Calu3 (cell line): ENCODE data around the gene SEC63. TPM values are rescaled to one million over a fixed set of nuclear protein-coding genes. Genes with fewer than 3 reads are reported as not detected.
"Not testable (repeated sequence)": the region's sequence is repeated elsewhere in the genome, so short reads cannot be mapped to it uniquely, and the experiment has no call there.

Experiments
- BruUV-seq: library from RNA; stranded (reverse); fragments of 400-500 nt; replicated peaks from 2 replicates; lab custom pipeline; 2021; lab: Mats Ljungman, UMichigan
- CTCF ChIA-PET: fragments of 300-600 bp; sonication (Branson Sonifier 250); formaldehyde crosslinking; loops from one replicate; lab custom pipeline; 2022; ENCODE audit warnings: antibody characterized with exemption; lab: Charles Lee
- DNase-seq: peaks from one replicate; pipeline ENCODE4 v3.0.0; 2022
- H3K27ac Mint-ChIP-seq: one replicate; pipeline ENCODE4 v1.8.0; 2022; ENCODE audit warnings: mixed read lengths; ENCODE audit not compliant: unreplicated experiment
- H3K27me3 Mint-ChIP-seq: one replicate; pipeline ENCODE4 v1.8.0; 2022; ENCODE audit warnings: mixed read lengths; ENCODE audit not compliant: unreplicated experiment
- H3K36me3 Mint-ChIP-seq: one replicate; pipeline ENCODE4 v1.8.0; 2022; ENCODE audit warnings: mild to moderate bottlenecking, moderate library complexity, mixed read lengths; ENCODE audit not compliant: insufficient read depth, unreplicated experiment
- H3K4me1 Mint-ChIP-seq: one replicate; pipeline ENCODE4 v1.8.0; 2022; ENCODE audit warnings: mild to moderate bottlenecking, low read depth, mixed read lengths; ENCODE audit not compliant: unreplicated experiment
- H3K4me3 Mint-ChIP-seq: one replicate; pipeline ENCODE4 v1.8.0; 2022; ENCODE audit warnings: mild to moderate bottlenecking, low read depth, moderate library complexity, mixed read lengths; ENCODE audit not compliant: unreplicated experiment
- H3K9me3 Mint-ChIP-seq: one replicate; pipeline ENCODE4 v1.8.0; 2022; ENCODE audit warnings: low read depth, mixed read lengths; ENCODE audit not compliant: unreplicated experiment
- intact Hi-C: fragments of 100-400 bp; cut with micrococcal nuclease; formaldehyde crosslinking; loops from one replicate; pipeline ENCODE4 v1.10.0; 2022; ENCODE audit not compliant: unreplicated experiment
- total RNA-seq: library from RNA; stranded (reverse); gene quantifications from 2 replicates; pipeline ENCODE4 v1.2.3, GENCODE V29; 2022
- TF ChIP-seq, protein P1 (sequence below): fragments of 200-600 bp; IDR thresholded peaks from one replicate; pipeline ENCODE4 v1.8.0; 2022; ENCODE audit warnings: antibody characterized with exemption; ENCODE audit not compliant: unreplicated experiment

SEC63 gene
- total RNA-seq, 1 experiment from 2014 or later: 135 TPM

DNA sequence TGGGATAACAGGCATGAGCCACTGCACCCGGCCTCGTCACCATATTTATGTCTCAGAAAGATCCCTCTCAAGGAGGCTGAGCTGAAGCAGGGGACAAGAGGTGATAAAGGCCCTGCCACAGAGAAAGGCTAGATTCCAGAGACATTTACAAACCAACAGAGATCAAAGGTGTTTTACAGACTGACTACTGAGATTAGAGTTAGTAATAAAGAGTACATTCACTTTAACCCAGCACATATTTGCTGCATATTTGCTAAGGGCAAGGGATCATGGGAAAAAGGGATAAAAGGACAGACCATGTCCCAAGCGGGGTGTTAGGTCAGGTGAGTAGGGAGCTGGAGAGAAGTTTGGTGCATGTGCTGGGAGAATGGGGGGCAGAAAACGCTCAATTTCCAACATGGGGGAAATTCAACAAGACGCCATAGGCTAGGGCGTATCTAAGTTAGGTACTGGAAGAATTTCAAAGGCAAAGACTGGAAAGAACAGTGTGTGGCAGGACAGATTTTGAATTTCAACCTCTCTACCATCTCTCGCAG, 43.8 kb upstream of the SEC63 start:
- TF ChIP-seq, protein P1, sequence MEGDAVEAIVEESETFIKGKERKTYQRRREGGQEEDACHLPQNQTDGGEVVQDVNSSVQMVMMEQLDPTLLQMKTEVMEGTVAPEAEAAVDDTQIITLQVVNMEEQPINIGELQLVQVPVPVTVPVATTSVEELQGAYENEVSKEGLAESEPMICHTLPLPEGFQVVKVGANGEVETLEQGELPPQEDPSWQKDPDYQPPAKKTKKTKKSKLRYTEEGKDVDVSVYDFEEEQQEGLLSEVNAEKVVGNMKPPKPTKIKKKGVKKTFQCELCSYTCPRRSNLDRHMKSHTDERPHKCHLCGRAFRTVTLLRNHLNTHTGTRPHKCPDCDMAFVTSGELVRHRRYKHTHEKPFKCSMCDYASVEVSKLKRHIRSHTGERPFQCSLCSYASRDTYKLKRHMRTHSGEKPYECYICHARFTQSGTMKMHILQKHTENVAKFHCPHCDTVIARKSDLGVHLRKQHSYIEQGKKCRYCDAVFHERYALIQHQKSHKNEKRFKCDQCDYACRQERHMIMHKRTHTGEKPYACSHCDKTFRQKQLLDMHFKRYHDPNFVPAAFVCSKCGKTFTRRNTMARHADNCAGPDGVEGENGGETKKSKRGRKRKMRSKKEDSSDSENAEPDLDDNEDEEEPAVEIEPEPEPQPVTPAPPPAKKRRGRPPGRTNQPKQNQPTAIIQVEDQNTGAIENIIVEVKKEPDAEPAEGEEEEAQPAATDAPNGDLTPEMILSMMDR: no peak
- peak; percentile 6 for DNase-seq
- Mint-ChIP-seq H3K9me3 (no peaks in the 10 kb centered on the region), H3K4me3 (peak overlapping the region; percentile 62), H3K27me3 (no peaks in the 10 kb centered on the region), H3K4me1 (peaks cover 42% of the 10 kb centered on the region), H3K27ac (peak overlapping the region; percentile 99), H3K36me3 (peaks cover 15% of the 10 kb centered on the region)
- BruUV-seq: no TSS peak
- intact Hi-C loops: no loop called here
- CTCF ChIA-PET: interaction anchor here (1.5 kb wide), 1 partner anchor 48 kb away, joined by 6 read pairs; no protein-coding TSS in a partner anchor

- BruUV-seq, intact Hi-C loops, DNase-seq, H3K4me3 Mint-ChIP-seq, H3K27me3 Mint-ChIP-seq, H3K9me3 Mint-ChIP-seq: not testable (repeated sequence)
- Mint-ChIP-seq H3K4me1 (peaks cover 42% of the 10 kb centered on the region), H3K27ac (peak overlapping the region; percentile 56), H3K36me3 (peaks cover 15% of the 10 kb centered on the region)
- CTCF ChIA-PET: interaction anchor here (0.6 kb wide), 1 partner anchor 89 kb away, joined by 4 read pairs; no protein-coding TSS in a partner anchor
These were observed 42.3 kb upstream of the SEC63 start for GRCh38 chr6:108000259-108000658.

- TF ChIP-seq, protein P1: no peak
- Mint-ChIP-seq H3K36me3 (peaks cover 15% of the 10 kb centered on the region), H3K4me3 (no peak overlapping the region), H3K27ac (peak overlapping the region; percentile 56), H3K4me1 (peaks cover 42% of the 10 kb centered on the region), H3K9me3 (no peaks in the 10 kb centered on the region), H3K27me3 (no peaks in the 10 kb centered on the region)
- no TSS peak for BruUV-seq
- intact Hi-C loops: no loop called here
- no peak for DNase-seq
- CTCF ChIA-PET: no interaction called here
These were observed 41.3 kb upstream of the SEC63 start for GRCh38 chr6:107999341-107999740.

DNA sequence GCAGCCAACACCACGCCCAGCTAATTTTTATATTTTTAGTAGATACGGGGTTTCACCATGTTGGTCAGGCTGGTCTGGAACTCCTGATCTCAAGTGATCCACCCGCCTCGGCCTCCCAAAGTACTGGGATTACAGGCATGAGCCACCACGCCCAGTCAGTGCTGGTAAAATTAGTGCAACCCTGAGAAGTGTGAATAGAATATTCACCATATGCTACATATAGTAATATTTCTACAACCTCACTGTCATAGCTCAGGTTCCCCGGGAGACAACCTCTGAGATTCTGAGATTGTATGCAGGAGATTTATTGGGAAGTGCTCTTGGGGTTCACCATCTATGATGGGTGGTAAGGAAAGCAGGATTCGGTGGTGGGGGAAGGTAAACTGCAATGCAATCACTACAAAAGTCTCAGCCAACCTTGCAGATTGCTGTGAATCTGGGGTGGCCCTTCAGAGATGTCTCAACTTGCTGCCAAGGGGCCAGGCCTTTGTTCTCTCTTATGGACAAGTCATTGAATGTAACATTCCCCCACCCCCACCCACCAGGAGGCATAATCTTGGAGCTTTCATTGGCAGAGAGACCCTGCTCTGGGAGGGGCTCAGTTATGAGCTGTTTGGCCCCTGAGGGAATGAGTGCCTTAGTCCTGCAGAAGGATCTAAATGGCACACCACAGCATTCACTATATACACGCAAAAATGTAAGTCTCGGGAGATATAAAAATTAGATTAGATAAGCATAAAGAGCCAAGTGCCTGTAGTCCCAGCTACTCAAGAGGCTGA, 34.0 kb upstream of the SEC63 start:
- DNase-seq: no peak

More for the DNA sequence above, 34.0 kb upstream of the SEC63 start:
- H3K36me3 Mint-ChIP-seq: no peaks in the 10 kb centered on the region
- TF ChIP-seq, protein P1: no peak
- H3K27ac Mint-ChIP-seq: no peak overlapping the region
- H3K4me3 Mint-ChIP-seq: no peak overlapping the region
- CTCF ChIA-PET: interaction anchor here (0.6 to 1.1 kb wide), 3 partner anchors 28 to 533 kb away, joined by 3 to 10 read pairs (median 3); no protein-coding TSS in a partner anchor
- no peaks in the 10 kb centered on the region for H3K27me3 Mint-ChIP-seq
- intact Hi-C loops: no loop called here
- BruUV-seq: no TSS peak
- H3K4me1 Mint-ChIP-seq: no peaks in the 10 kb centered on the region
- no peaks in the 10 kb centered on the region for H3K9me3 Mint-ChIP-seq
